ENCODE measurements around the gene CDCP1.
"Not testable (repeated sequence)": the region's sequence is repeated elsewhere in the genome, so short reads cannot be mapped to it uniquely, and the experiment has no call there.

- not testable (repeated sequence) for TF ChIP-seq CTCF, POLR2A (IDR thresholded peaks at IDR 0.05)
Observed at GRCh38 chr3:45053805-45054195, 92.4 kb downstream of the CDCP1 start.

Measured in transverse colon (tissue), 3 donors.